LNCAP (cell line): ENCODE data around the gene PRPSAP1.
A peak's percentile ranks its signal among the peaks of the same experiment; 100 is the strongest.

Experiments used
- TF ChIP-seq, protein P1 (sequence below): fragments of 450-650 bp; IDR thresholded peaks from 2 replicates; pipeline ENCODE4 v1.5.1; 2017; ENCODE audit warnings: mild to moderate bottlenecking

The PRPSAP1 gene

DNA sequence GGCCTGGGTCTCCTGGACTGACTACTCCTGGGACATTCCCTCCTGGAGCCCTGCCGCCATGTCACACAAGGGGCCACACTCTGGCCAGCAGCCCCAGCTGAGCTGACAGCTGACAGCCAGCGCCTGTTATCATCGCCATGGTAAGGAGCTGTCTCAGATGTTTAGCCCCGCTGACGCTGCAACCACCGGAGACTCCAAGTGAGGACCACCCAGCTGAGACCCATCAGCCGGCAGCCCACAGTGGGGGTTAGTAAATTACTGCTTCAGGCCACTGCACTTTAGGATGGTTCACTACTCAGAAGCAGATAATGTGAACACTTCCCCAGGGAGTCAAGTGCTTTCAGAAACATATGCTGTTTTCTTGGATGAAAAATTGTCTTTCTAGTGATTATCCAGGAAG is 16.1 kb upstream of the PRPSAP1 start:
- TF ChIP-seq, protein P1, sequence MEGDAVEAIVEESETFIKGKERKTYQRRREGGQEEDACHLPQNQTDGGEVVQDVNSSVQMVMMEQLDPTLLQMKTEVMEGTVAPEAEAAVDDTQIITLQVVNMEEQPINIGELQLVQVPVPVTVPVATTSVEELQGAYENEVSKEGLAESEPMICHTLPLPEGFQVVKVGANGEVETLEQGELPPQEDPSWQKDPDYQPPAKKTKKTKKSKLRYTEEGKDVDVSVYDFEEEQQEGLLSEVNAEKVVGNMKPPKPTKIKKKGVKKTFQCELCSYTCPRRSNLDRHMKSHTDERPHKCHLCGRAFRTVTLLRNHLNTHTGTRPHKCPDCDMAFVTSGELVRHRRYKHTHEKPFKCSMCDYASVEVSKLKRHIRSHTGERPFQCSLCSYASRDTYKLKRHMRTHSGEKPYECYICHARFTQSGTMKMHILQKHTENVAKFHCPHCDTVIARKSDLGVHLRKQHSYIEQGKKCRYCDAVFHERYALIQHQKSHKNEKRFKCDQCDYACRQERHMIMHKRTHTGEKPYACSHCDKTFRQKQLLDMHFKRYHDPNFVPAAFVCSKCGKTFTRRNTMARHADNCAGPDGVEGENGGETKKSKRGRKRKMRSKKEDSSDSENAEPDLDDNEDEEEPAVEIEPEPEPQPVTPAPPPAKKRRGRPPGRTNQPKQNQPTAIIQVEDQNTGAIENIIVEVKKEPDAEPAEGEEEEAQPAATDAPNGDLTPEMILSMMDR = no peak

DNA sequence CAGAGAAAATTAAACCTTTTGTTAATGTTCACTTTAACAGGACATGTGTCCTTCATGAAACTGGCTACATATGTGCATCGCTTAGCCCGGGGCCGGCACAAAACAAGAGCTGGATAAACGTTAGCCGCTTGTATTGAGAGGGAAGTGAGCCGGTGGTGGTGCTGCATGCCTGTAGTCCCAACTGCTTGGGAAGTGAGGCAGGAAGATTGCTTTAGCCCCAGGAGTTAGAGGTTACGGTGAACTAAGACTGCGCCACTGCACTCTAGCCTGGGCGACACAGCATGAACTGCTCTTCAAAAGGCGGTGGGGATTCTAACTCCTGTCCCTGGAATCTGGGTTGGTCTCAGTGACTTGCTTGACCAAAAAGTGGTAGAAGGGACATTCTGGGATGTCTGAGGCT is 15.7 kb upstream of the PRPSAP1 start:
- TF ChIP-seq, protein P1 = no peak

DNA sequence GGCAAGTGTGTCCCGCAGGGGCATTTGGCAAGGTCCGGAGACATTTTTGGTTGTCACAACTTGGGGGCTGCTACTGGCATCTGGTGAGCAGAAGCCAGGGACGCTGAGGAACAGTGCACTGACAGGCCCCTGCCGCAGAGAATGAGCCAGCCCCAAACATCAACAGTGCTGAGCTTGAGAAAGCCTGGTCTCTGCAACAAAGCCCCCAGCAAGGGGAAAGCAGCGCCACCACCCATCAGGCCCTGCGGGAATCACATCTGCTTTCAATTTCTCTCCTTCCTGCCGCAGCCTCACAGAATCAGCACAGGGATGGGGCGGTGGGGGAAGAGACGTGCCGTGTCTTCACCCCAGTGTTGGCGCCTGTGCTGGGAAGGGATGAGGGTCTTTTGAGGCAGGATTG is 14.8 kb upstream of the PRPSAP1 start:
- TF ChIP-seq, protein P1 = no peak

DNA sequence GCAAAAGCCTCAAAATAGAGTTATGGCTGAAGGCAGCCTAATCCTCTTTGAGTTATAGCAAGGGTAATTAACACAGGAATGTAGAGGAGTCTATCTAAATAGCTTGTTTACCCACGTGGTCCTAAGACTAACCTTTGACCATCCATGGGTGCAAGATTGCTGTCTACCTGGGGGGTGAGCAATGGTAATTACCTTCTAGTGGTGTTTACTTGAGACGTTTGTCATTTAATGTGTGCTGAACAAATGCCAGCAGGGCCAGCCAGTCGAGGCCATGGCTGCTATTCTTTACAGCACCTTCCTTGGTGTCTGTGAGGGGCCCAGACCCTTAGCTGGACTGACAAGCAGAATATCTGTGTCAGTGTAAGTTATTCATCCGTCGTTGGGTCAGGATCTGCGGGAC is 13.9 kb upstream of the PRPSAP1 start:
- TF ChIP-seq, protein P1 = no peak

DNA sequence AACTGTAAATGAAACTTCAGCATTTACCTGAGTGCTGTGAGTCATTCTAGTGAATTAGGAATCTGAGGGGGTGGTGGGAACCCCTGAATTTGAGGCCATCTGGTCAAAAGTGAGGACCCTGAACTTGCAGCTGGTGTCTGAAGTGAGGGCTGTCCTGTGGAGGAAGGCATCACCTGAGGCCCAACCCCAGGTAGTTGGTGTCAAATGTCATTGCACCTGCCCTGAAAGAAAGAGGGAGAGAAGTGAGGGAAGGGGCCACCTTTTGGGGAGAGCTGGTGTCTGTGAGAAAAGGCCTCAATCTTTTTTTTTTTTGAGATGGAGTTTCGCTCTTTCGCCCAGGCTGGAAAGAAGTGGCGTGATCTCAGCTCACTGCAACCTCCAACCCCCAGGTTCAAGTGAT is 12.5 kb upstream of the PRPSAP1 start:
- TF ChIP-seq, protein P1 = no peak

DNA sequence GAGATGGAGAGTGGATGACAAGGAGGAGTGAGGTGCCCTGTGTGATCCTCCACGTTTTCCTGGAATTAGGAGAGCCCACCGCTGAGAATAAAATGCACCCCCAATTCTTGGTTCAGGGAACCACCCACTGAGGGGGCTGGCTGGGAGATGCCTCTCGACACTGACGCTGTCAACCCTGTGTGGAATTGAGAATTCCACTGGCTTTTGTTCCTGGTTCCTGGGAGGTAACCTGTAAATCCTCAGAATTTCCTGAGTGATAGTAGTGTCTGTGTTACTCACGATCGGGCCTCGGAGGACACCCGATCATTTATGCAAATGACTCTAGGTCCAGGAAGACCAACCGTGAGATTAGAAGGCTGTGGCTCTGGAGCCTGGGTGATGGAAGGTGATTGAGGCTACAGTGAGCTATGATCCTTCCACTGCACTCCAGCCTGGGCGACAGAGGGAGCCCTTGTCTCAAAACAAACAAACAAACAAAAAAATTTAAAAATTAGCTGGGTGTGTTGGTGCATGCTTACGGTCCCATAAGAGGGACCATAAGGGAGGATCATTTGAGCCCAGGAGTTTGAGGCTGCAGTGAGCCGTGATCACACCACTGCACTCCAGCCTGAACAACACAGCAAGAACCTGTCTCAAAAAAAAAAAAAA is 11.7 kb upstream of the PRPSAP1 start:
- TF ChIP-seq, protein P1 = peak; percentile 58

DNA sequence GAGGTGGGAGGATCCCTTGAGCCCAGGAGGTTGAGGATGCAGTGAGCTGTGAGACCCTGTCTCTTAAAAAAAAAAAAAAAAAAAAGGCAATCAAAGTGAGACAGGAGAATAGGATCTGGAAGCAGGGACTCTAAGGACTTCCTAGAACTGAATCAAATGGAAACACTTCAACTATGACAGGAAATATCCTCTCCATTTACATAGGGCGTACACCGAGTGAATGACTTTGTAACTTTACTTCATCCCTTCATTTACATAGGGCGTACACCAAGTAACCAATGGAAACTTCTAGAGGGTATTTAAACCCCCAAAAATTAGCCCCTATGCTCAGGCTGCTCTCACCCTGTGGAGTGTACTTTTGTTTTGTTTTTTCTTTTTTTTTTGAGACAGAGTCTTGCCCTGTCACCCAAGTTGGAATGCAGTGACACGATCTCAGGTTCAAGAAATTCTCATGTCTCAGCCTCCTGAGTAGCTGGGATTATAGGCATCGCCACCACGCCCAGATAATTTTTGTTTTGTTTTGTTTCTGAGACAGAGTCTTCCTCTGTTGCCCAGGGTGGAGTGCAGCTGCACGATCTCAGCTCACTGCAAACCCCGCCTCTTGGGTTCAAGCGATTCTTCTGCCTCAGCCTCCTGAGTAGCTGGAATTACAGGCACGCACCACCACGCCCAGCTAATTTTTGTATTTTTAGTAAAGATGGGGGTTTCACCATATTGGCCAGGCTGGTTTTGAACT is 9.6 kb upstream of the PRPSAP1 start:
- TF ChIP-seq, protein P1 = no peak
